Measurements from ENCODE around the gene RARS2. TPM values are rescaled to one million over a fixed set of nuclear protein-coding genes. Genes with fewer than 3 reads are reported as not detected.
A peak's percentile ranks its signal among the peaks of the same experiment; 100 is the strongest.

Gene RARS2
- total RNA-seq, 1 donor from 2014 or later, result 45.8 TPM

DNA sequence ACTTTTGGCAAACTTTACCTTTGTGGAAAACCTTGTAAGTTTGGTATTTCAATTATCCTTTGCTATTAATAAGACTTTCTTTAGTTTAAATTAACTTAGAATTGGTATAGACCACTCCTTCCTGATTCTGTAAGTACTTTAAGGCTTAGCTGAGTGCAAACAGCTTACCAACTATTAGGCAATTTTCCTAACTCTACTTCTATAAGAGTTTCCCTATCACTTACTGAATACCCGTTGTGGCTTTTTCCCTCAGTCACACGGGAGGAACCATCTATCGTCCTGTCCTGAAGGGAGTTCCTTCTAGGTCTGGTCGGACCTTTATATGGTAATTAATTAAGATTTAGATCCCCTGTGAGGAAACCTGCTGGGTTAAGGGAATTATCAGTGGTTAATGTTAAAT lies 107.4 kb downstream of the RARS2 start:
- DNase-seq (ENCODE audit: low spot score), result no peak
- peaks cover 45% of the 10 kb centered on the region for H3K36me3 Mint-ChIP-seq (ENCODE audit: low read depth, unreplicated experiment)
- H3K27me3 Mint-ChIP-seq (ENCODE audit: unreplicated experiment), result no peaks in the 10 kb centered on the region
- H3K9me3 Mint-ChIP-seq (ENCODE audit: unreplicated experiment), result no peaks in the 10 kb centered on the region
- no peak overlapping the region for H3K27ac Mint-ChIP-seq (ENCODE audit: unreplicated experiment)
- TF ChIP-seq, protein P1, sequence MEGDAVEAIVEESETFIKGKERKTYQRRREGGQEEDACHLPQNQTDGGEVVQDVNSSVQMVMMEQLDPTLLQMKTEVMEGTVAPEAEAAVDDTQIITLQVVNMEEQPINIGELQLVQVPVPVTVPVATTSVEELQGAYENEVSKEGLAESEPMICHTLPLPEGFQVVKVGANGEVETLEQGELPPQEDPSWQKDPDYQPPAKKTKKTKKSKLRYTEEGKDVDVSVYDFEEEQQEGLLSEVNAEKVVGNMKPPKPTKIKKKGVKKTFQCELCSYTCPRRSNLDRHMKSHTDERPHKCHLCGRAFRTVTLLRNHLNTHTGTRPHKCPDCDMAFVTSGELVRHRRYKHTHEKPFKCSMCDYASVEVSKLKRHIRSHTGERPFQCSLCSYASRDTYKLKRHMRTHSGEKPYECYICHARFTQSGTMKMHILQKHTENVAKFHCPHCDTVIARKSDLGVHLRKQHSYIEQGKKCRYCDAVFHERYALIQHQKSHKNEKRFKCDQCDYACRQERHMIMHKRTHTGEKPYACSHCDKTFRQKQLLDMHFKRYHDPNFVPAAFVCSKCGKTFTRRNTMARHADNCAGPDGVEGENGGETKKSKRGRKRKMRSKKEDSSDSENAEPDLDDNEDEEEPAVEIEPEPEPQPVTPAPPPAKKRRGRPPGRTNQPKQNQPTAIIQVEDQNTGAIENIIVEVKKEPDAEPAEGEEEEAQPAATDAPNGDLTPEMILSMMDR (IDR thresholded peaks at IDR 0.05; ENCODE audit: unreplicated experiment), result no peak
- H3K4me3 Mint-ChIP-seq (ENCODE audit: unreplicated experiment), result no peak overlapping the region
- peaks cover 7% of the 10 kb centered on the region for H3K4me1 Mint-ChIP-seq (ENCODE audit: unreplicated experiment)

DNA sequence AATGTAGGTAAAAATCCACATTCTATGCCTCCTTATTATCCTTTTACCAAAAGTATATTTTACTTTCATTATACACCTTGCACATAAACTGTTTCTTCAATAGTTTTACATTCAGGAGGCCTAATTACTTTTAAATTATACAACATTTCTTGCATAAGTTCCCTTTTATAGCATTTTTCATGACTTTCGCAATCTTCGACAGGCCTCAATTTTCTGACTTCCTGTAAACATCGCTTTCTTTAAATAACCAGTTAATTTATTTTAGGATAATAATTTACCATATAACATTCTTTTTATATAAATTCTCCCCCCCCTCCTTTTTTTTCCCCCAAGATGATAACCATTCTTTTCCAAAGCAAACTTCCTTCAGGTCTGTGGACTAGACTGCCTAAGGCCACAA lies 107.9 kb downstream of the RARS2 start:
- peaks cover 7% of the 10 kb centered on the region for H3K4me1 Mint-ChIP-seq (ENCODE audit: unreplicated experiment)
- H3K27ac Mint-ChIP-seq (ENCODE audit: unreplicated experiment), result no peak overlapping the region
- no peaks in the 10 kb centered on the region for H3K9me3 Mint-ChIP-seq (ENCODE audit: unreplicated experiment)
- DNase-seq (ENCODE audit: low spot score), result no peak
- TF ChIP-seq, protein P1 (IDR thresholded peaks at IDR 0.05; ENCODE audit: unreplicated experiment), result no peak
- H3K27me3 Mint-ChIP-seq (ENCODE audit: unreplicated experiment), result no peaks in the 10 kb centered on the region
- no peak overlapping the region for H3K4me3 Mint-ChIP-seq (ENCODE audit: unreplicated experiment)
- peaks cover 45% of the 10 kb centered on the region for H3K36me3 Mint-ChIP-seq (ENCODE audit: low read depth, unreplicated experiment)

DNA sequence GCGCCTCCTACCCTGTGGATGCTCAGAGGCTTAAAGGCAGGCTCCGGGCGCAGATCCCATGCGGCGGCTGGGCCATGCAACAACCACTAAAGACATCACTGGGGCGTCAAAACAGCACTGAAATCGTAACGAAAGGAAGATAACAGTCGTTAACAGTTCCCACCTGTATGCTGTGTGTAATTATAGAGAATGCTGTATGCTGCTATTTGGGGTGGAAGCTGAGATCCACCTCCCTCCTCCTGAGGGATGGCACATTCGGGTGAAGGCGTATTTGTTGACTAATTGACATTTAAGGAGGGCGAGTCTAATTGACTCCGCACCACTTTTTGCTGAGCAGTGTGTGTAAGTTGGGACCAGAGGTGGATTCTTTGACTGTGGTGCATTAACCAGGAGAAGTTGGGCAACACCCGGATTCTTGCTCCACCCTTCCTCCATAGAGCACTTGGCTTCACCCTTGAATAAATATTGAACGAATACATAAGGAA lies 116.3 kb downstream of the RARS2 start:
- peak overlapping the region; percentile 99 for H3K4me3 Mint-ChIP-seq (ENCODE audit: unreplicated experiment)
- H3K9me3 Mint-ChIP-seq (ENCODE audit: unreplicated experiment), result no peaks in the 10 kb centered on the region
- peak overlapping the region; percentile 52 for H3K27ac Mint-ChIP-seq (ENCODE audit: unreplicated experiment)
- TF ChIP-seq, protein P1 (IDR thresholded peaks at IDR 0.05; ENCODE audit: unreplicated experiment), result no peak
- H3K4me1 Mint-ChIP-seq (ENCODE audit: unreplicated experiment), result peaks cover 3% of the 10 kb centered on the region
- no peak for DNase-seq (ENCODE audit: low spot score)
- peaks cover 7% of the 10 kb centered on the region for H3K36me3 Mint-ChIP-seq (ENCODE audit: low read depth, unreplicated experiment)
- H3K27me3 Mint-ChIP-seq (ENCODE audit: unreplicated experiment), result peaks cover 4% of the 10 kb centered on the region

DNA sequence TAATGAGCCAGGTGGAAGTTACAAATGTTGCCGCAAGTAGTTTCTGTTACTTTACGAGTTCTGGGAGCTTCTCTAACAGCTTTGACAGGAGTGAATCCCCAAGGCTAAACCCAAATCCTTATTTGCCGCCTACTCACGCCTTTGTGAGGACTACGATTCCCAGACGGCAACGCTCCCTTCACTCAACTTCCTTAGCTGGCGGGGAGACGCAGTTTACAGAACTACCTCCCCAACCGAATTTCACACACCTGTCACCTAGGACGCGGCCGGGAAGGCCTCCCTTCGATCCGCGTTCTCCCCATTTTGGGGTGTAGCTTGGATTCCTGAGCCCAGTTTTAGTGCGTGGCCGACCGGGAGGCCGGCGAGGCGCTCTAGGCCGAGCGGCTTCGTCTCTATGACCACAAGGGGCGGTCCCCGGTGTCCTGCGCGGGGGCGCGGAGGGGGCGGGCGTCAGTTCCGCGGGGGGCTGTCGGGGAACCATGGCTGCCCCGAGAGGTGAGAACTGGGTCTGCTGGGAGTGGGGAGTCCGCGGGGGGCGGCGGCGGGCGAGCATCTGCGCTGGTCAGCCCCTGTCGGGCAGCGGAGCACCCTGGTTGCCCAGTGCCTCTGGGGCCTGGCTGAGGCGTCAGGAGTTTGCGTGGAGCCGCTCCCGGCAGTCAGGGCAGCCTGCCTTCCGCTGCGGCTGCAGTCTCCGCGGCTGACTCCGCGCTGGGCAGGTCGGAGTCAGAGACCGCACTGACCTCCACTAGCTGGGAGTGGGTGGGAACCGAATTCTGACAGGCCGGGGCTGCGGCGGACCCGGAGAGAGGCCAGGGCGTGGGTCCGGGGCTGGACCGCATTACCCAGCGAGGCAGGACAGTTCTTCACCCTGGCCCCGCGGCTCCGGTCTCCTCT lies 117.0 kb downstream of the RARS2 start, which contains the start of gene SLC35A1:
Gene SLC35A1 (plus strand): TSS at position 450 of the 894 bp plus-strand sequence. CDS start 30 bp downstream, at position 480.
- Mint-ChIP-seq H3K27ac (ENCODE audit: unreplicated experiment) (peak within 1 kb of the TSS; percentile 99), H3K27me3 (ENCODE audit: unreplicated experiment) (peaks cover 4% of the 10 kb centered on the region), H3K4me1 (ENCODE audit: unreplicated experiment) (peaks cover 3% of the 10 kb centered on the region), H3K4me3 (ENCODE audit: unreplicated experiment) (peak within 1 kb of the TSS; percentile 99), H3K9me3 (ENCODE audit: unreplicated experiment) (no peaks in the 10 kb centered on the region), H3K36me3 (ENCODE audit: low read depth, unreplicated experiment) (no peaks in the 10 kb centered on the region)
- peak; percentile 79 for DNase-seq (ENCODE audit: low spot score)
- TF ChIP-seq, protein P1 (IDR thresholded peaks at IDR 0.05; ENCODE audit: unreplicated experiment), result no peak

DNA sequence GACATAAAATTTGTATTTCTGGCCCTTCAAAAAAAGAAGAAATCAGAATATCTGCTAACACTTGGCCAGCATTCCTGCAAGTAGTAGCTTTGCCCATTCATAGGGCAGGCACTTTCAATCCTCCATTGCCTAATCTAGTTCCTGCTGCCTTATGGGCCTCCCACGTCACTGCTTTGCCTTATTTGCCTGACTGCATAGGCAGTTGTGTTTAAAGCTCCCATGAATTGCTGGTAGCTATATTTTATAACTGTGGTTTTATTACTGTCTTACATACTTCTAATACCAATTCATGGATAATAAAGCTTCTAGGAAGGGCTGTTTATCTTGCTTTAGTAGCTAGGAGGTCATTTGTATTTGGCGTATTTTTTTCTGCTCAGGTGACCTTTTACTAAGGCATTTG lies 124.7 kb downstream of the RARS2 start:
- TF ChIP-seq, protein P1 (IDR thresholded peaks at IDR 0.05; ENCODE audit: unreplicated experiment), result no peak
- no peak overlapping the region for H3K4me3 Mint-ChIP-seq (ENCODE audit: unreplicated experiment)

More for the DNA sequence above, 124.7 kb downstream of the RARS2 start:
- Mint-ChIP-seq H3K9me3 (ENCODE audit: unreplicated experiment) (no peaks in the 10 kb centered on the region), H3K36me3 (ENCODE audit: low read depth, unreplicated experiment) (no peaks in the 10 kb centered on the region), H3K27ac (ENCODE audit: unreplicated experiment) (no peak overlapping the region), H3K4me1 (ENCODE audit: unreplicated experiment) (no peaks in the 10 kb centered on the region), H3K27me3 (ENCODE audit: unreplicated experiment) (no peaks in the 10 kb centered on the region)
- no peak for DNase-seq (ENCODE audit: low spot score)

All from endothelial cell (in vitro differentiated cells).